Keratinocyte (primary cell): ENCODE results near the gene ZNF121. TPM values are rescaled to one million over a fixed set of nuclear protein-coding genes. Genes with fewer than 3 reads are reported as not detected.

Experiments used
- DNase-seq: peaks from one replicate; pipeline ENCODE4 v3.0.0-alpha.2; 2011; ENCODE audit warnings: low read depth, missing footprints, low spot score
- FAIRE-seq: peaks from 2 replicates; lab custom pipeline; 2011; peaks lifted over from hg19 to GRCh38; lab: Jason Lieb, UNC
- H2AFZ ChIP-seq: 2 replicates; pipeline ENCODE4 v1.6.0; 2012; ENCODE audit warnings: low read length, control low read depth, inconsistent platforms; ENCODE audit not compliant: control insufficient read depth
- H3K27ac ChIP-seq: 2 replicates; pipeline ENCODE4 v1.5.1; 2011; ENCODE audit warnings: low read length; ENCODE audit not compliant: control insufficient read depth, insufficient read depth
- H3K27me3 ChIP-seq: 3 replicates; pipeline ENCODE4 v1.6.0; 2011; ENCODE audit warnings: low read length; ENCODE audit not compliant: control insufficient read depth, insufficient read depth; ENCODE audit errors: extremely low read depth
- H3K36me3 ChIP-seq, 2 experiments: 2 replicates in 1 of 2; 3 replicates in 1 of 2; pipeline ENCODE4 v1.5.1; 2011; ENCODE audit warnings: low read length in 2 of 2, mild to moderate bottlenecking in 1 of 2; ENCODE audit not compliant: control insufficient read depth in 2 of 2, insufficient read depth in 2 of 2; ENCODE audit errors: extremely low read depth in 1 of 2
- H3K4me1 ChIP-seq: 3 replicates; pipeline ENCODE4 v1.5.1; 2011; ENCODE audit warnings: low read length; ENCODE audit not compliant: control insufficient read depth, insufficient read depth; ENCODE audit errors: extremely low read depth
- H3K4me2 ChIP-seq: 3 replicates; pipeline ENCODE4 v1.6.0; 2011; ENCODE audit warnings: low read depth, low read length; ENCODE audit not compliant: control insufficient read depth, insufficient read depth; ENCODE audit errors: extremely low read depth
- H3K4me3 ChIP-seq, 3 experiments: fragments of 200-600 bp in 1 of 3; sonication (generic) in 1 of 3; 2 replicates in 2 of 3; 3 replicates in 1 of 3; pipeline ENCODE4 v1.5.1; 2011 to 2016; ENCODE audit warnings: low read length in 3 of 3, mild to moderate bottlenecking in 3 of 3, control low read depth in 2 of 3, inconsistent platforms in 1 of 3, low read depth in 1 of 3, mixed read lengths in 1 of 3, mixed run types in 1 of 3, moderate library complexity in 1 of 3; ENCODE audit not compliant: control insufficient read depth in 2 of 3, insufficient read depth in 2 of 3; ENCODE audit errors: extremely low read depth in 1 of 3
- H3K79me2 ChIP-seq: 2 replicates; pipeline ENCODE4 v1.6.0; 2012; ENCODE audit warnings: low read length; ENCODE audit not compliant: control insufficient read depth, insufficient read depth
- H3K9ac ChIP-seq: 3 replicates; pipeline ENCODE4 v1.6.0; 2011; ENCODE audit warnings: low read length; ENCODE audit not compliant: control insufficient read depth, insufficient read depth; ENCODE audit errors: extremely low read depth
- H3K9me1 ChIP-seq: 3 replicates; pipeline ENCODE4 v1.6.0; 2011; ENCODE audit warnings: low read length; ENCODE audit not compliant: control insufficient read depth, insufficient read depth; ENCODE audit errors: extremely low read depth
- H3K9me3 ChIP-seq: 2 replicates; pipeline ENCODE4 v1.5.1; 2012; ENCODE audit warnings: low read depth, low read length; ENCODE audit not compliant: control insufficient read depth
- H4K20me1 ChIP-seq: 3 replicates; pipeline ENCODE4 v1.6.0; 2011; ENCODE audit warnings: low read length; ENCODE audit not compliant: control insufficient read depth, insufficient read depth; ENCODE audit errors: extremely low read depth
- EZH2 ChIP-seq: IDR thresholded peaks from one replicate; pipeline ENCODE4 v1.6.1; 2012; ENCODE audit warnings: inconsistent platforms, mild to moderate bottlenecking, low read length, moderate library complexity
- dilution Hi-C: fragments of 300-500 bp; cut with MboI; formaldehyde crosslinking; loops from one replicate; pipeline ENCODE4 v1.7.0; 2020; ENCODE audit warnings: low sequenced_read_pairs; ENCODE audit not compliant: extremely low pct_ligation_motif_present
- polyA plus RNA-seq, 5 experiments: library from polyadenylated mRNA; depleted of rRNA in 3 of 5; stranded (reverse) in 3 of 5; stranded (forward) in 1 of 5; unstranded in 1 of 5; fragments of >200 nt; gene quantifications; 1 replicate in 1 of 5; 2 replicates in 3 of 5; 3 replicates in 1 of 5; pipeline versions ENCODE4 v1.2.1 to v1.2.3, GENCODE V29; 2011 to 2012; ENCODE audit warnings: missing spikeins in 2 of 5, low read depth in 1 of 5, low replicate concordance in 1 of 5
- TF ChIP-seq, protein P1 (sequence below), 3 experiments: IDR thresholded peaks in 1 of 3; conservative IDR thresholded peaks in 1 of 3; optimal IDR thresholded peaks in 1 of 3; 2 replicates in 2 of 3; 3 replicates in 1 of 3; pipeline versions ENCODE3 to v1.5.1; 2011; ENCODE audit warnings: low read length in 3 of 3, mild to moderate bottlenecking in 3 of 3, moderate library complexity in 2 of 3, control low read depth in 1 of 3, inconsistent platforms in 1 of 3; ENCODE audit not compliant: insufficient read depth in 2 of 3; ENCODE audit errors: extremely low read depth in 1 of 3

ZNF121 gene
- polyA plus RNA-seq, 1 donor (not counting 4 experiments of a cell fraction or from before 2014, with no cell fraction given): 20.3 TPM

DNA sequence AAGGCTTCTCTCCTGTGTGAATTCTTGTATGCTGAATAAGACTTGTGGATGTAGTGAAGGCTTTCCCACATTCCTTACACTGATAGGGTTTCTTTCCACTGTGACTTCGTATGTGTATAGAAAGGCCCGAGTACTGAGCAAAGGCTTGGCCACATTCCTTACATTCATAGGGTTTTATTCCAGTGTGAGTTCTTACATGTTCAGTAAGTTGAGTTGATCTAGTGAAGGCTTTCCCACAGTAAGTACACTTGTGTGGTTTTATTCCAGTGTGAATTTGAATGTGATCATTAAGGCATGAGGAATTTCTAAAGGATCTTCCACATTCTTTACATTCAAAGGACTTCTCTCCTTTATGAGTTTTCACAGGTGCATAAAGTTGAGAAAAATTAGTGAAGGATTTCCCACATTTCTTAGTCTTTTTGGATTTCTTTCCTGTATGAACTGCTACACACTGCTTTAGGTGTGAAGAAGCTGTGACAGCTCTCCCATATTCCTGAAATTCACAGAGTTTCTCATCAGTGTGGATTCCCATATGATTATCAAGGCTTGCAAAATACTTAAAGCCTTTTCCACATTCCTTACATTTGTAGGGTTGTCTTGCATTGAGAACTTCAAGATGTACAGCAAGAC lies 26.3 kb upstream of the ZNF121 start:
- no peak overlapping the region for H3K4me2 ChIP-seq
- TF ChIP-seq EZH2: no peak
- TF ChIP-seq, protein P1, sequence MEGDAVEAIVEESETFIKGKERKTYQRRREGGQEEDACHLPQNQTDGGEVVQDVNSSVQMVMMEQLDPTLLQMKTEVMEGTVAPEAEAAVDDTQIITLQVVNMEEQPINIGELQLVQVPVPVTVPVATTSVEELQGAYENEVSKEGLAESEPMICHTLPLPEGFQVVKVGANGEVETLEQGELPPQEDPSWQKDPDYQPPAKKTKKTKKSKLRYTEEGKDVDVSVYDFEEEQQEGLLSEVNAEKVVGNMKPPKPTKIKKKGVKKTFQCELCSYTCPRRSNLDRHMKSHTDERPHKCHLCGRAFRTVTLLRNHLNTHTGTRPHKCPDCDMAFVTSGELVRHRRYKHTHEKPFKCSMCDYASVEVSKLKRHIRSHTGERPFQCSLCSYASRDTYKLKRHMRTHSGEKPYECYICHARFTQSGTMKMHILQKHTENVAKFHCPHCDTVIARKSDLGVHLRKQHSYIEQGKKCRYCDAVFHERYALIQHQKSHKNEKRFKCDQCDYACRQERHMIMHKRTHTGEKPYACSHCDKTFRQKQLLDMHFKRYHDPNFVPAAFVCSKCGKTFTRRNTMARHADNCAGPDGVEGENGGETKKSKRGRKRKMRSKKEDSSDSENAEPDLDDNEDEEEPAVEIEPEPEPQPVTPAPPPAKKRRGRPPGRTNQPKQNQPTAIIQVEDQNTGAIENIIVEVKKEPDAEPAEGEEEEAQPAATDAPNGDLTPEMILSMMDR (optimal IDR thresholded peaks at IDR 0.05 in 1 of 3, IDR thresholded peaks at IDR 0.05 in 1 of 3, conservative IDR thresholded peaks at IDR 0.05 in 1 of 3; ENCODE audit: extremely low read depth in 1 of 3, insufficient read depth in 2 of 3, low read length in 3 of 3): no peak
- peaks cover 36 to 38% of the 10 kb centered on the region in 2 experiments for H3K36me3 ChIP-seq
- no peak overlapping the region for H2AFZ ChIP-seq
- H3K4me3 ChIP-seq: no peak overlapping the region
- no peaks in the 10 kb centered on the region for H3K9me1 ChIP-seq
- no peak overlapping the region for H3K27ac ChIP-seq
- H3K79me2 ChIP-seq: no peaks in the 10 kb centered on the region
- dilution Hi-C loops: no loop called here
- no peak overlapping the region for H3K9ac ChIP-seq
- H3K9me3 ChIP-seq: peaks cover 34% of the 10 kb centered on the region
- no peaks in the 10 kb centered on the region for H3K4me1 ChIP-seq
- no peaks in the 10 kb centered on the region for H3K27me3 ChIP-seq
- DNase-seq (no peak), FAIRE-seq (no peak)
- no peaks in the 10 kb centered on the region for H4K20me1 ChIP-seq

DNA sequence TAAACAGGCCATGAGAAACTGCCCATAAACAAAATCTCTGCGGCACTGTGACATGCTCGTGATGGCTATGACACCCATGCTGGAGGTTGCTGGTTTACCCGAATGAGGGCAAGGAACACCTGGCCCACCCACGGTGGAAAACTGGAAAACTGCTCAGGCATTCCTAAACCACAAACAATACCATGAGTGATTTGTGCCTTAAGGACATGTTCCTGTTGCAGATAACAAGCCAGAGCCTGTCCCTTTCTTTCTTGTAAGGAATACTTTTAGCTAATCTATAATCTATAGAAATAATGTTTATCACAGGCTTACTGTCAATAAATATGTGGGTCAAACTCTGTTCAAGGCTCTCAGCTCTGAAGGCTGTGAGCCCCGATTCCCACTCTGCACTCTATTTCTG lies 24.6 kb upstream of the ZNF121 start:
- TF ChIP-seq EZH2: no peak
- TF ChIP-seq, protein P1 (optimal IDR thresholded peaks at IDR 0.05 in 1 of 3, IDR thresholded peaks at IDR 0.05 in 1 of 3, conservative IDR thresholded peaks at IDR 0.05 in 1 of 3; ENCODE audit: extremely low read depth in 1 of 3, insufficient read depth in 2 of 3, low read length in 3 of 3): no peak
- Histone ChIP-seq H2AFZ (no peak overlapping the region), H3K9me3 (peaks cover 34% of the 10 kb centered on the region), H3K36me3 (peaks cover 30 to 32% of the 10 kb centered on the region in 2 experiments), H4K20me1 (no peaks in the 10 kb centered on the region), H3K27me3 (no peaks in the 10 kb centered on the region), H3K27ac (no peak overlapping the region), H3K4me2 (no peak overlapping the region), H3K4me1 (no peaks in the 10 kb centered on the region), H3K4me3 (no peak overlapping the region), H3K79me2 (no peaks in the 10 kb centered on the region), H3K9ac (no peak overlapping the region), H3K9me1 (no peaks in the 10 kb centered on the region)
- FAIRE-seq (no peak), DNase-seq (no peak)
- dilution Hi-C loops: no loop called here
